ENCODE measurements around the gene C14orf119. TPM values are rescaled to one million over a fixed set of nuclear protein-coding genes. Genes with fewer than 3 reads are reported as not detected.

Gene C14orf119
- total RNA-seq, 1 donor from 2014 or later: 35.3 TPM

DNA sequence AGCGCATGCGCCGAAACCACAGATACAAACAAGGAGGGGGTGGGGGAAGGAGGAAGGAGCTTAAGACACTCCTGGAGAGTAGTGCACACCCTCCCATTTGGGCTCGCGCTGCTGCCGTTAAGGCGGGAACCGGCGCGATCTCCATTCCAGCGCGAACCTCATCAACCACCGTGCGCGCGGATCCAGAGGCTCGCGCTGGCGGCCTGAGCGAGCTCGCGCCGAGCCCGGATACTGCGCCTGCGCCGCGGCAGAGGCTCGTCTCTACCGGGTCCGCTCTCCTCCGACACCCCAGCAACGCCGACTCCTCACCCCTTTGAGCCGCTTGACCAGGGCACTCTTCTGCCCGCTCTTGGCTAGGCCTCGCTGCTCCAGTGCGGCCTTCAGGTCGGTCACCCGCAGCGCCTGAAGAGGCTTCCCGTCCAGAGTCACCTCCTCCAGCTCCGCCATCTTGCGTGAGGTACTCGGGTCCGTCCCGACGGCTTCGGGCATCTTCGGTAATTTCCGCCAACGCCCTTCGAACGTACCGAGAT lies 574 bp upstream of the C14orf119 start, which contains the start of gene ACIN1:
ACIN1 (minus strand) TSS at position 471 of the 530 bp plus-strand sequence; CDS start at position 447, 24 bp downstream.
- no peaks in the 10 kb centered on the region for H3K27me3 Mint-ChIP-seq

DNA sequence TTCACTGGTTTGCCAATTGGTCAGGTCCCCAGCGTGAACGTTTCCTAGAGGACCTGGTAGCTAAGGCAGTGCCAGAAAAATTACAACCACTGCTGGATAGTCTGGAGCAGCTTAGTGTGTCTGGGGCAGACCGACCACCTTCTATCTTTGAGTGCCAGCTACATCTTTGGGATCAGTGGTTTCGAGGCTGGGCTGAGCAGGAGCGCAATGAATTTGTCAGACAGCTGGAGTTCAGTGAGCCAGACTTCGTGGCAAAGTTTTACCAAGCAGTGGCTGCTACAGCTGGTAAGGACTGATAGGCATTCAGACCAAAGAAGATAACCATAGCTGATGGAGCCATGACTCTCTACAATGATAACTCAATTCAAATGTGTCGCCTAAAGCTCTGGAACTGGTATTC lies 2.5 kb downstream of the C14orf119 start:
- CTCF ChIA-PET: interaction anchor here (0.7 to 1.6 kb wide), 3 partner anchors 21 to 26 kb away, joined by 3 to 5 read pairs (median 4); no protein-coding TSS in a partner anchor
- Mint-ChIP-seq H3K9me3 (no peaks in the 10 kb centered on the region), H3K4me3 (peak overlapping the region; percentile 29), H3K27me3 (no peaks in the 10 kb centered on the region), H3K27ac (no peak overlapping the region), H3K4me1 (peaks cover 26% of the 10 kb centered on the region), H3K36me3 (ENCODE audit: low read depth) (peaks cover 34% of the 10 kb centered on the region)
- DNase-seq (no peak), ATAC-seq (ENCODE audit: low read depth) (no peak)
- POLR2A ChIA-PET: no interaction called here
- TF ChIP-seq, protein P1, sequence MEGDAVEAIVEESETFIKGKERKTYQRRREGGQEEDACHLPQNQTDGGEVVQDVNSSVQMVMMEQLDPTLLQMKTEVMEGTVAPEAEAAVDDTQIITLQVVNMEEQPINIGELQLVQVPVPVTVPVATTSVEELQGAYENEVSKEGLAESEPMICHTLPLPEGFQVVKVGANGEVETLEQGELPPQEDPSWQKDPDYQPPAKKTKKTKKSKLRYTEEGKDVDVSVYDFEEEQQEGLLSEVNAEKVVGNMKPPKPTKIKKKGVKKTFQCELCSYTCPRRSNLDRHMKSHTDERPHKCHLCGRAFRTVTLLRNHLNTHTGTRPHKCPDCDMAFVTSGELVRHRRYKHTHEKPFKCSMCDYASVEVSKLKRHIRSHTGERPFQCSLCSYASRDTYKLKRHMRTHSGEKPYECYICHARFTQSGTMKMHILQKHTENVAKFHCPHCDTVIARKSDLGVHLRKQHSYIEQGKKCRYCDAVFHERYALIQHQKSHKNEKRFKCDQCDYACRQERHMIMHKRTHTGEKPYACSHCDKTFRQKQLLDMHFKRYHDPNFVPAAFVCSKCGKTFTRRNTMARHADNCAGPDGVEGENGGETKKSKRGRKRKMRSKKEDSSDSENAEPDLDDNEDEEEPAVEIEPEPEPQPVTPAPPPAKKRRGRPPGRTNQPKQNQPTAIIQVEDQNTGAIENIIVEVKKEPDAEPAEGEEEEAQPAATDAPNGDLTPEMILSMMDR (IDR thresholded peaks at IDR 0.05): no peak
- intact Hi-C loops (cut with micrococcal nuclease): loop anchor here (10.0 kb wide), 2 partner anchors 457 to 1017 kb away; partner anchors contain the start of genes DCAF11, NRL, THTPA and ZFHX2

More for the DNA sequence above, 574 bp upstream of the C14orf119 start, which contains the start of gene ACIN1:
- ATAC-seq (ENCODE audit: low read depth) (peak; percentile 33), DNase-seq (peak; percentile 97)
- peaks cover 52% of the 10 kb centered on the region for H3K36me3 Mint-ChIP-seq (ENCODE audit: low read depth)
- intact Hi-C loops (cut with micrococcal nuclease): loop anchor here (1.0 to 10.0 kb wide), 12 partner anchors 23 to 1020 kb away; partner anchors contain the start of genes DAD1, DCAF11, NGDN and NRL
- no peak within 1 kb of the TSS for H3K27ac Mint-ChIP-seq
- POLR2A ChIA-PET: interaction anchor here (0.5 to 3.3 kb wide), 46 partner anchors 9 to 1657 kb away, joined by 3 to 50 read pairs (median 4); partner anchors contain the start of genes AP1G2, BCL2L2, CDH24 and CEBPE
- peaks cover 34% of the 10 kb centered on the region for H3K4me1 Mint-ChIP-seq
- CTCF ChIA-PET: interaction anchor here (1.1 to 3.0 kb wide), 13 partner anchors 11 to 494 kb away, joined by 3 to 28 read pairs (median 5); partner anchors contain the start of gene PRMT5
- no peak within 1 kb of the TSS for H3K4me3 Mint-ChIP-seq
- no peaks in the 10 kb centered on the region for H3K9me3 Mint-ChIP-seq
- TF ChIP-seq, protein P1 (IDR thresholded peaks at IDR 0.05): no peak

DNA sequence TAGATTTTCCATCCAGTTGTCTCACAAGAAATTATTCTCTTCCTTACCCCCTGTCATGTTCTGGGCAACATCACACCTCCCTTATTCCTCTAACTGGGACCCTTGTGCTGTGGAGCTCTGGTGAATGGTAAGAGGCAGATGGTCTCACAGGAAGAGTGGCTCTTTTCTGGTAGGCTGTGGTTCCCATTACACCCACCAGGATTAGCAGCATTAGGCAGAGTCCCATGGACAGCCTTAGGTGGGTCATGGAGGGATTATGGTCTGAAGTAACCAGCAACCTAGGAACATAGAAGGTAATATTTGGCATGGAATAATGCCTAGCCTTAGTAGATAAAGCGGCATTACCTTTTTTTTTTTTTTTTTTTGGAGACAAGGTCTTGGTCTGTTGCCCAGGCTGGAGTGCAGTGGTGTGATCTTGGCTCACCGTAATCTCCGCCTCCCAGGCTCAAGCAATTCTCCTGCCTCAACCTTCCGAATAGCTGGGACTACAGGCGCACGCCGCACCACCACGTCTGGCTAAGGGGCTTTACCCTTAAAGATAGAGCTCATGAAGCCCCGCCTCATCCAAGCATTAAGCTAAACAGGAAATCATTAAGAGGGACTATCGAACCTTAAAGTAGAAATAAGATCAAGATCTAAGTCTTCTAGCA lies 4.0 kb downstream of the C14orf119 start:
- ATAC-seq (ENCODE audit: low read depth) (no peak), DNase-seq (no peak)
- POLR2A ChIA-PET: interaction anchor here (0.7 kb wide), 1 partner anchor 92 kb away, joined by 3 read pairs; no protein-coding TSS in a partner anchor
- no peak overlapping the region for H3K27ac Mint-ChIP-seq
- H3K36me3 Mint-ChIP-seq (ENCODE audit: low read depth): peaks cover 26% of the 10 kb centered on the region
- peaks cover 16% of the 10 kb centered on the region for H3K4me1 Mint-ChIP-seq
- intact Hi-C loops (cut with micrococcal nuclease): loop anchor here (10.0 kb wide), 2 partner anchors 455 to 1015 kb away; partner anchors contain the start of genes DCAF11, NRL, THTPA and ZFHX2
- CTCF ChIA-PET: no interaction called here
- no peaks in the 10 kb centered on the region for H3K9me3 Mint-ChIP-seq
- no peak overlapping the region for H3K4me3 Mint-ChIP-seq
- no peaks in the 10 kb centered on the region for H3K27me3 Mint-ChIP-seq
- TF ChIP-seq, protein P1 (IDR thresholded peaks at IDR 0.05): no peak

DNA sequence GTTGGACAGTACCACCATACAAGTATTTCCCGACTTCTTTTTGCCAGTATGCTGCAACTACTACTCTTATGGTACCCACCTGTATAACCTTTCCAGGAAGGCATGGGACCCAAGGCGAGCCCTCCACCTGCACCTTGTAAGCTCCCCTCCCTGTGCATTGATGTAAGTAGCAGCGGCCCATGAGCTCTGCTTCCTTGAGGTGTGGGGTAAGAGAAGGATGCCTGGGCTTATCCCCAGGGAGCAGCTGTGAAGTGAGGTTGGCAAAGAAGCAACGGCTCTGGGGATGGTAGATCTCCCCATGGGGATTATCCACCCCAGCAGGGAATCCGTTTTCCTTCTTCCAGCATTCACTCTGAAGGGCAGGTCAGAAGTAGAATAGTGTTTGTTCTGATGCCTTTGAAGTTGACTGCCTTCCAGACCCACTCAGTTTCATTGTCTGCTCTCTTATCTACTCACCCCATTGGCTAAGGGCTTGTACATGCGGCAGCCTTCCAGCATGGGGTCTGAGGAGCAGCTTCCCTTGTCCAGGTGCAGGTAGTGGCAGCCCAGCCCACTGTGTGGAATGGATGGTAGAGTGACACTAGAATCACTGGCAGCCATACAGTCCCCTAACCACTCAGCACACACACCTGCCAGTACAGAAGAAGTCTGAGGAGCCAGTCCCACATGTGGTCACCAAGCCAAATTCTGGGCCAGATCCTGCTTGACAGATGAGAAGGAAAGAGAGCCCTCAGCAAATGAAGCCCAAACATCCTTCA lies 6.1 kb downstream of the C14orf119 start:
- ATAC-seq (ENCODE audit: low read depth): no peak
- Mint-ChIP-seq H3K27ac (no peak overlapping the region), H3K9me3 (no peaks in the 10 kb centered on the region), H3K36me3 (ENCODE audit: low read depth) (peaks cover 26% of the 10 kb centered on the region), H3K27me3 (no peaks in the 10 kb centered on the region), H3K4me1 (peaks cover 20% of the 10 kb centered on the region), H3K4me3 (no peak overlapping the region)
- CTCF ChIA-PET: interaction anchor here (0.9 kb wide), 1 partner anchor 19 kb away, joined by 3 read pairs; no protein-coding TSS in a partner anchor
- no peak for DNase-seq
- TF ChIP-seq, protein P1 (IDR thresholded peaks at IDR 0.05): no peak
- POLR2A ChIA-PET: no interaction called here
- intact Hi-C loops (cut with micrococcal nuclease): loop anchor here (2.0 kb wide), 1 partner anchor 213 kb away; no protein-coding TSS in a partner anchor
